Measurements from ENCODE around the gene PCDH18. TPM values are rescaled to one million over a fixed set of nuclear protein-coding genes. Genes with fewer than 3 reads are reported as not detected.
A peak's percentile ranks its signal among the peaks of the same experiment; 100 is the strongest.
"Not testable (repeated sequence)": the region's sequence is repeated elsewhere in the genome, so short reads cannot be mapped to it uniquely, and the experiment has no call there.

The PCDH18 gene
- total and polyA plus RNA-seq, 12 donors = 2.3 to 7.4 (median 3.8) TPM

GRCh38 chr4:137514406-137515111, 17.7 kb downstream of the PCDH18 start:
- H3K27ac ChIP-seq = no peak overlapping the region
- no peaks in the 10 kb centered on the region for H3K36me3 ChIP-seq
- DNase-seq (no peak), ATAC-seq (no peak)
- intact Hi-C loops (cut with DNase I) = no loop called here
- H3K9me3 ChIP-seq = no peaks in the 10 kb centered on the region
- no peak for TF ChIP-seq CTCF (IDR thresholded peaks at IDR 0.05)
- WGBS, 2 donors = 70 to 81% methylated on average over 3 of the region's 3 CpGs
- H3K27me3 ChIP-seq = no peaks in the 10 kb centered on the region
- peaks cover 0 to 14% (median 0%) of the 10 kb centered on the region in 9 donors for H3K4me1 ChIP-seq
- no peak overlapping the region for H3K4me3 ChIP-seq

DNA sequence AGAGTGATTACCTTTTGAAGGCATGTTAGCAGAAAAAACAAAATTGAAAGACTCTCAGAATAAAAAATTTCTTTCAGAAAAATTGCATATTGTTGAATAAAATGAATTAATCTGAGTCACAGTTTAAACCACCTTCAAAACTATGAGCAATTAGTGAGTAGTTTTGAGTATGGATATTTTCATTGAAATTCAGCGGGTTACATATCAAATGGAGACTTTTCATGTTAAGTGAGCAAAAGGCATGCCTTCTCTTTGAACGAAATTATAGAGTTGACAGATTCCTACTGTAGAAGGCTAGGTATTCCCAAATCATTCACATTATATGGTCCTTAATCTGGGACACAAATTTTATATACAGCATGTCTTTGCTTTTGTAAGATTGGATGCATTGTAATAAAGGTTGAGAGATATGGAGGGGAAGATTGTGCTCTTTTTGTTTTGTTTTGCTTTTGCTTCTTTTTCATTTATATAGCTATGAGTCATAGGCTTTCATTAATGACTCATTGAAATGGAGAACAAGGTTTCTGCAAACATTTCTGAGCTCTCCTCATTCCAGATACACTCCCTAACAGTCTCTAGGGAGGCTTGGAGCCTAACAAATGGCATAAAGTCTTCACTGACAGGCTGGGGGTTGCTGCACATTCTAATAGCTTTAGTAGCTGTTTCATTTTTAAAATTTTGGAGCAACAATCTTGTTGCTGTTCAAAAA, 21.6 kb downstream of the PCDH18 start:
- peak in 1 of 2 donors; percentile 41 for DNase-seq
- Histone ChIP-seq H3K9me3 (no peaks in the 10 kb centered on the region), H3K4me1 (peaks cover 0 to 7% (median 0%) of the 10 kb centered on the region in 9 donors), H3K4me3 (peak overlapping the region in 4 of 10 donors; percentile 15 to 23 (median 18)), H3K27ac (peak overlapping the region in 5 of 10 donors; percentile 13 to 66 (median 33)), H3K36me3 (no peaks in the 10 kb centered on the region), H3K27me3 (no peaks in the 10 kb centered on the region)
- intact Hi-C loops (cut with DNase I) = no loop called here
- ATAC-seq = peak in 7 of 8 donors; percentile 86 to 97 (median 91)
- TF ChIP-seq CTCF (IDR thresholded peaks at IDR 0.05) = no peak
- WGBS, 2 donors = 68 to 70% methylated on average over 2 of the region's 2 CpGs

DNA sequence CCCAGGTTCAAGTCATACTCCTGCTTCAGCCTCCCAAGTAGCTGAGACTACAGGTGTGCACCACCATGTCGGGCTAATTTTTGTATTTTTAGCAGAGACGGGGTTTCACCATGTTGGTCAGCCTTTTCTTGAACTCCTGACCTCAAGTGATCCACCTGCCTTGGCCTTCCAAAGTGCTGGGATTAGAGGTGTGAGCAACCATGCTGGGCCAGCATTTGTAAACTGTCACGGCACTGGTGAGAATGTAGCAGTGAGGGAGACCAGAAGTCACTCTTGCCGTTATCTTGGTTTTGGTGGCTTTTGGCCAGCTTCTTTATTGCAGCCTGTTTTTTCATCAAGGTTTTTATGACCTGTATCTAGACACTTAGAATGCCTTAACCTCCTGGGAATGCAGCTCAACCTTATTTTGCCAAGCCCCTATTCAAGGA, 22.4 kb downstream of the PCDH18 start:
- Histone ChIP-seq H3K9me3 (no peaks in the 10 kb centered on the region), H3K27me3 (no peaks in the 10 kb centered on the region), H3K4me1 (peaks cover 0 to 7% (median 0%) of the 10 kb centered on the region in 9 donors), H3K4me3 (no peak overlapping the region), H3K36me3 (no peaks in the 10 kb centered on the region), H3K27ac (peak overlapping the region in 3 of 10 donors; percentile 13 to 34 (median 30))
- no peak for TF ChIP-seq CTCF (IDR thresholded peaks at IDR 0.05)
- WGBS, 2 donors = 53 to 54% methylated on average over 4 of the region's 4 CpGs
- intact Hi-C loops (cut with DNase I) = no loop called here
- ATAC-seq (no peak), DNase-seq (no peak)

DNA sequence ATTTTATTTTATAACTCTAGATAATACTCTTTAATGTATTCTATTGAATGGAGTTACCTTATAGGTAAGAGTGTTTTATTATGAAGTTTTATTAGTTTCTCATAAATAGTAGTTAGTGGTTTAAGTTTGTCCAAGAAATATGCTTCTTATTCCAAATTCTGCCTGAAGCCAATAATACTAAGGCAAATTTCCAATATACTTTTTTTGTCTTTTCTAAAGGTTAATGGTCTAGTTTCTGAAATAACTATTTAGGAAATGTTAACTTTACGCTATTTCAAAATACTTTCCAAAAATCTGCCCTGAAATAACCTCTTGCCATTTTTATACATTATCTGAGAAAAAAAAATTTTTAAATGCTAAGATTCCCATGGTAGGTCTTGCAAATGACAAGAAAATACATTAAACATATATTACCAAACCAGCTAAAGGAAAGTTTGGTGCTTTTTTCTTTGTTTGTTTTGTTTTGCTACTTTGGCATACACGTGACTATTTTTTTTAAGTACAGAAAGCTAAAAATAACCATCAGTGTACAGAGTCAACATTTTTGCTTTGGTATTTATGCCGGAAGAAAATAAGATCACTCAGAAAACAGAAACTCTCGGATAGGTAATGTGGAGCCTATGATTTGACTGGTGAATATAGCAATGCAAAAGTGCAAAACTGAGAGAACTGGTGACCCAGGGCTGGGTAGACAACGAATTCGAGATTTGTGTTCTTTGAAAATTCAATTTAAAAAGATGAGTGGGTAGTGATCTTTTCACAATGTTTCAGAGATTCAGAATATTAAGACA, 29.8 kb downstream of the PCDH18 start:
- no peak overlapping the region for H3K27ac ChIP-seq
- TF ChIP-seq CTCF (IDR thresholded peaks at IDR 0.05) = no peak
- no peaks in the 10 kb centered on the region for H3K9me3 ChIP-seq
- no peaks in the 10 kb centered on the region for H3K36me3 ChIP-seq
- intact Hi-C loops (cut with DNase I) = no loop called here
- DNase-seq (no peak), ATAC-seq (no peak)
- 74 to 76% methylated on average over 6 of the region's 6 CpGs for WGBS, 2 donors
- H3K27me3 ChIP-seq = no peaks in the 10 kb centered on the region
- no peak overlapping the region for H3K4me3 ChIP-seq
- no peaks in the 10 kb centered on the region for H3K4me1 ChIP-seq

DNA sequence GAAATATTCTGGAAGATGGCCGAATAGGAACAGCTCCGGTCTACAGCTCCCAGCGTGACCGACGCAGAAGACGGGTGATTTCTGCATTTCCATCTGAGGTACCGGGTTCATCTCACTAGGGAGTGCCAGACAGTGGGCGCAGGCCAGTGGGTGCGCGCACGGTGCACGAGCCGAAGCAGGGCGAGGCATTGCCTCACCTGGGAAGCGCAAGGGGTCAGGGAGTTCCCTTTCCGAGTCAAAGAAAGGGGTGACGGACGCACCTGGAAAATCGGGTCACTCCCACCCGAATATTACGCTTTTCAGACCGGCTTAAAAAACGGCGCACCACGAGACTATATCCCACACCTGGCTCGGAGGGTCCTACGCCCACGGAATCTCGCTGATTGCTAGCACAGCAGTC, 36.0 kb downstream of the PCDH18 start:
- H3K4me1 ChIP-seq; H3K36me3 ChIP-seq; DNase-seq; H3K4me3 ChIP-seq; intact Hi-C loops (cut with DNase I); H3K27me3 ChIP-seq; H3K9me3 ChIP-seq; H3K27ac ChIP-seq; ATAC-seq: not testable (repeated sequence)
- 67 to 70% methylated on average over 19 to 23 of the region's 29 CpGs for WGBS, 2 donors
